ENCODE results near the gene CNIH2. TPM values are rescaled to one million over a fixed set of nuclear protein-coding genes. Genes with fewer than 3 reads are reported as not detected.

Gene CNIH2
- total RNA-seq, 3 donors from 2014 or later, result 0.48 TPM; not detected in 2

- H3K27ac ChIP-seq, result peak overlapping the region; percentile 51 to 91
- no peak overlapping the region for H3K4me3 ChIP-seq
- no peaks in the 10 kb centered on the region for H3K9me3 ChIP-seq
- H3K4me1 ChIP-seq, result peaks cover 0 to 3% of the 10 kb centered on the region in 2 donors
- no peaks in the 10 kb centered on the region for H3K27me3 ChIP-seq
- TF ChIP-seq POLR2AphosphoS5 (IDR thresholded peaks at IDR 0.05), result no peak
- TF ChIP-seq POLR2A (IDR thresholded peaks at IDR 0.05), result no peak
- no peak for TF ChIP-seq CTCF (IDR thresholded peaks at IDR 0.05)
- no peak for DNase-seq (ENCODE audit: low spot score in 2 of 2)
- no peaks in the 10 kb centered on the region for H3K36me3 ChIP-seq
- intact Hi-C loops (cut with DNase I; ENCODE audit: low total_unique reads), result no loop called here
These were observed 49.4 kb downstream of the CNIH2 start for GRCh38 chr11:66327171-66328030.

- Histone ChIP-seq H3K27me3 (no peaks in the 10 kb centered on the region), H3K4me3 (no peak overlapping the region), H3K27ac (peak overlapping the region in 1 of 2 donors; percentile 91), H3K36me3 (no peaks in the 10 kb centered on the region), H3K9me3 (no peaks in the 10 kb centered on the region), H3K4me1 (peaks cover 0 to 3% of the 10 kb centered on the region in 2 donors)
- TF ChIP-seq POLR2A (IDR thresholded peaks at IDR 0.05) (no peak), CTCF (IDR thresholded peaks at IDR 0.05) (no peak), POLR2AphosphoS5 (IDR thresholded peaks at IDR 0.05) (no peak)
- intact Hi-C loops (cut with DNase I; ENCODE audit: low total_unique reads), result no loop called here
- DNase-seq (ENCODE audit: low spot score in 2 of 2), result no peak
These were observed 50.0 kb downstream of the CNIH2 start for GRCh38 chr11:66328031-66328301.

GRCh38 chr11:66328302-66329144 lies 50.5 kb downstream of the CNIH2 start:
- H3K36me3 ChIP-seq, result no peaks in the 10 kb centered on the region
- TF ChIP-seq CTCF (IDR thresholded peaks at IDR 0.05) (peak; percentile 94 to 98 (median 97)), POLR2AphosphoS5 (IDR thresholded peaks at IDR 0.05) (peak; percentile 44 to 71 (median 60)), POLR2A (IDR thresholded peaks at IDR 0.05) (no peak)
- no peaks in the 10 kb centered on the region for H3K9me3 ChIP-seq
- H3K4me3 ChIP-seq, result peak overlapping the region in 1 of 3 donors; percentile 12
- peak; percentile 73 to 79 for DNase-seq (ENCODE audit: low spot score in 2 of 2)
- peak overlapping the region in 1 of 2 donors; percentile 4 for H3K27ac ChIP-seq
- intact Hi-C loops (cut with DNase I; ENCODE audit: low total_unique reads), result no loop called here
- peaks cover 0 to 3% of the 10 kb centered on the region in 2 donors for H3K4me1 ChIP-seq
- H3K27me3 ChIP-seq, result no peaks in the 10 kb centered on the region

- Histone ChIP-seq H3K36me3 (no peaks in the 10 kb centered on the region), H3K9me3 (no peaks in the 10 kb centered on the region), H3K27me3 (no peaks in the 10 kb centered on the region), H3K4me1 (peaks cover 0 to 3% of the 10 kb centered on the region in 2 donors), H3K4me3 (no peak overlapping the region), H3K27ac (peak overlapping the region in 1 of 2 donors; percentile 4)
- no peak for DNase-seq (ENCODE audit: low spot score in 2 of 2)
- no peak for TF ChIP-seq POLR2AphosphoS5 (IDR thresholded peaks at IDR 0.05)
- no peak for TF ChIP-seq POLR2A (IDR thresholded peaks at IDR 0.05)
- TF ChIP-seq CTCF (IDR thresholded peaks at IDR 0.05), result no peak
- intact Hi-C loops (cut with DNase I; ENCODE audit: low total_unique reads), result no loop called here
These were observed 51.2 kb downstream of the CNIH2 start for GRCh38 chr11:66329165-66329673.
